ENCODE data around the gene GHITM.
"Not testable (repeated sequence)": the region's sequence is repeated elsewhere in the genome, so short reads cannot be mapped to it uniquely, and the experiment has no call there.

DNA sequence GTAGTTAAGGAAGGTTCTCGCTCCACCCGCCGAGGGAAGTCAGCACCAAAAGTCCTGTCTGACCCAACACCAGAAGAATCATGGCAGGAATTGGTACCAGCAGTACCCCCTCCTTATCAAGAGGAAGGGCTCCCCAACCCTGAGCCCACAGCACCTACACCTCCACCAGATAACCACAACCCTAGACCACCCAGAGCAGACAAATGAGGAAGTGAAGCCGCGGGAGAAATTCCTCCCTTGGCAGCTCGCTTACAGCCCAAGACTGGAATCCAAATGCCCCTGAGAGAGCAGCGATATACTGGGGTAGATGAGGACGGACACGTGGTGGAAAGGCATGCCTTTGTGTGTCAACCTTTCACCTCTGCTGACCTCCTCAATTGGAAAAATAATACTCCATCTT lies 29.5 kb upstream of the GHITM start:
- TF ChIP-seq, protein P1, sequence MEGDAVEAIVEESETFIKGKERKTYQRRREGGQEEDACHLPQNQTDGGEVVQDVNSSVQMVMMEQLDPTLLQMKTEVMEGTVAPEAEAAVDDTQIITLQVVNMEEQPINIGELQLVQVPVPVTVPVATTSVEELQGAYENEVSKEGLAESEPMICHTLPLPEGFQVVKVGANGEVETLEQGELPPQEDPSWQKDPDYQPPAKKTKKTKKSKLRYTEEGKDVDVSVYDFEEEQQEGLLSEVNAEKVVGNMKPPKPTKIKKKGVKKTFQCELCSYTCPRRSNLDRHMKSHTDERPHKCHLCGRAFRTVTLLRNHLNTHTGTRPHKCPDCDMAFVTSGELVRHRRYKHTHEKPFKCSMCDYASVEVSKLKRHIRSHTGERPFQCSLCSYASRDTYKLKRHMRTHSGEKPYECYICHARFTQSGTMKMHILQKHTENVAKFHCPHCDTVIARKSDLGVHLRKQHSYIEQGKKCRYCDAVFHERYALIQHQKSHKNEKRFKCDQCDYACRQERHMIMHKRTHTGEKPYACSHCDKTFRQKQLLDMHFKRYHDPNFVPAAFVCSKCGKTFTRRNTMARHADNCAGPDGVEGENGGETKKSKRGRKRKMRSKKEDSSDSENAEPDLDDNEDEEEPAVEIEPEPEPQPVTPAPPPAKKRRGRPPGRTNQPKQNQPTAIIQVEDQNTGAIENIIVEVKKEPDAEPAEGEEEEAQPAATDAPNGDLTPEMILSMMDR (conservative IDR thresholded peaks at IDR 0.05; ENCODE audit: low read depth, low read length): not testable (repeated sequence)
- TF ChIP-seq MAFK (IDR thresholded peaks at IDR 0.05; ENCODE audit: low read depth, low read length); RAD21 (IDR thresholded peaks at IDR 0.05; ENCODE audit: low read length): not testable (repeated sequence)
